Endothelial cell of umbilical vein (primary cell): ENCODE measurements around the gene PLEKHA8. TPM values are rescaled to one million over a fixed set of nuclear protein-coding genes. Genes with fewer than 3 reads are reported as not detected.

Source experiments
- BruUV-seq: library from RNA; stranded (reverse); fragments of 400-500 nt; replicated peaks from 2 replicates; lab custom pipeline; 2021; lab: Mats Ljungman, UMichigan
- CTCF ChIA-PET: fragments of 300-600, 350-600 bp; sonication (Branson Sonifier 250); formaldehyde crosslinking; loops from one replicate; lab custom pipeline; 2021; ENCODE audit warnings: antibody characterized with exemption, inconsistent platforms; lab: Charles Lee
- POLR2A ChIA-PET: fragments of 300-600, 350-600 bp; sonication (Branson Sonifier 250); formaldehyde crosslinking; loops from one replicate; lab custom pipeline; 2021; ENCODE audit warnings: antibody characterized with exemption, inconsistent platforms; lab: Charles Lee
- DNase-seq: peaks from one replicate; pipeline ENCODE4 v3.0.0-alpha.2; 2011; ENCODE audit warnings: low read depth, low spot score
- FAIRE-seq: peaks from 2 replicates; lab custom pipeline; 2011; peaks lifted over from hg19 to GRCh38; lab: Jason Lieb, UNC
- H2AFZ ChIP-seq: 2 replicates; pipeline ENCODE4 v1.6.0; 2012; ENCODE audit warnings: low read depth, low read length, control low read depth, inconsistent platforms
- H3K27ac ChIP-seq: 2 replicates; pipeline ENCODE4 v1.5.1; 2011; ENCODE audit warnings: low read depth, mild to moderate bottlenecking, control low read depth, low read length, moderate library complexity; ENCODE audit not compliant: insufficient read depth
- H3K27me3 ChIP-seq, 2 experiments: 2 replicates each; pipeline versions ENCODE4 v1.6.0 to v1.6.1; 2011; ENCODE audit warnings: low read length in 2 of 2, mixed read lengths in 1 of 2; ENCODE audit not compliant: control insufficient read depth in 2 of 2, insufficient read depth in 2 of 2
- H3K36me3 ChIP-seq, 2 experiments: 2 replicates in 1 of 2; 3 replicates in 1 of 2; pipeline ENCODE4 v1.5.1; 2011; ENCODE audit warnings: low read length in 2 of 2, mild to moderate bottlenecking in 1 of 2, moderate library complexity in 1 of 2; ENCODE audit not compliant: control insufficient read depth in 2 of 2, insufficient read depth in 2 of 2; ENCODE audit errors: extremely low read depth in 1 of 2
- H3K4me1 ChIP-seq: 3 replicates; pipeline ENCODE4 v1.5.1; 2011; ENCODE audit warnings: mild to moderate bottlenecking, low read length; ENCODE audit not compliant: control insufficient read depth, insufficient read depth; ENCODE audit errors: extremely low read depth
- H3K4me2 ChIP-seq: 2 replicates; pipeline ENCODE4 v1.6.1; 2011; ENCODE audit warnings: low read length, control low read depth, mixed read lengths; ENCODE audit not compliant: insufficient read depth
- H3K4me3 ChIP-seq, 3 experiments: fragments of 200-600 bp in 1 of 3; sonication (generic), shearing (Covaris generic) in 1 of 3; replicated peaks in 1 of 3; 2 replicates each; pipeline ENCODE4 v1.5.1; 2011 to 2016; ENCODE audit warnings: control low read depth in 3 of 3, low read length in 3 of 3, mild to moderate bottlenecking in 2 of 3, inconsistent platforms in 1 of 3, low read depth in 1 of 3, moderate library complexity in 1 of 3; ENCODE audit not compliant: insufficient read depth in 1 of 3
- H3K79me2 ChIP-seq: 2 replicates; pipeline ENCODE4 v1.6.0; 2012; ENCODE audit warnings: low read length, inconsistent platforms; ENCODE audit not compliant: control insufficient read depth, insufficient read depth
- H3K9ac ChIP-seq: replicated peaks from 2 replicates; pipeline ENCODE3; 2011; ENCODE audit warnings: low read length, control low read depth; ENCODE audit not compliant: insufficient read depth; ENCODE audit errors: extremely low read depth
- H3K9me1 ChIP-seq: replicated peaks from 3 replicates; pipeline ENCODE4 v1.6.0; 2011; ENCODE audit warnings: mild to moderate bottlenecking, low read length; ENCODE audit not compliant: control insufficient read depth, insufficient read depth; ENCODE audit errors: extremely low read depth
- H3K9me3 ChIP-seq: replicated peaks from 2 replicates; pipeline ENCODE4 v1.5.1; 2012; ENCODE audit warnings: low read length, inconsistent platforms; ENCODE audit not compliant: control insufficient read depth, insufficient read depth
- H4K20me1 ChIP-seq: replicated peaks from 2 replicates; pipeline ENCODE3; 2011; ENCODE audit warnings: mild to moderate bottlenecking, low read length; ENCODE audit not compliant: control insufficient read depth, insufficient read depth; ENCODE audit errors: extremely low read depth
- EZH2 ChIP-seq: IDR thresholded peaks from 2 replicates; pipeline ENCODE4 v1.6.1; 2012; ENCODE audit warnings: borderline replicate concordance, low read depth, mild to moderate bottlenecking, moderate library complexity, low read length, inconsistent platforms; ENCODE audit not compliant: severe bottlenecking
- FOS ChIP-seq: IDR thresholded peaks from 2 replicates; pipeline ENCODE4 v1.6.1; 2011; ENCODE audit warnings: mild to moderate bottlenecking, low read length, moderate library complexity, borderline replicate concordance; ENCODE audit not compliant: insufficient read depth
- GATA2 ChIP-seq: IDR thresholded peaks from 2 replicates; pipeline ENCODE4 v1.7.0; 2011; ENCODE audit warnings: low read depth, mild to moderate bottlenecking, moderate library complexity, mixed read lengths, low read length; ENCODE audit not compliant: insufficient read length, insufficient read depth
- MYC ChIP-seq: IDR thresholded peaks from one replicate; pipeline ENCODE4 v1.6.1; 2011; ENCODE audit warnings: mild to moderate bottlenecking, low read depth, low read length
- POLR2A ChIP-seq: IDR thresholded peaks from 2 replicates; pipeline ENCODE4 v1.6.1; 2012; ENCODE audit warnings: low read depth, mild to moderate bottlenecking, control low read depth, low read length
- dilution Hi-C: fragments of 300-500 bp; cut with MboI; formaldehyde crosslinking; loops from one replicate; pipeline ENCODE4 v1.15.0; 2019; ENCODE audit warnings: low sequenced_read_pairs; ENCODE audit not compliant: extremely low pct_ligation_motif_present
- intact Hi-C: fragments of 100-400 bp; cut with micrococcal nuclease; formaldehyde crosslinking; loops from one replicate; pipeline ENCODE4 v1.10.0; 2022
- polyA plus RNA-seq, 4 experiments: library from polyadenylated mRNA; depleted of rRNA in 3 of 4; stranded (reverse) in 3 of 4; unstranded in 1 of 4; fragments of >200 nt; gene quantifications; 2 replicates each; pipeline versions ENCODE4 v1.2.1 to v1.2.3, GENCODE V29; 2011 to 2012; ENCODE audit warnings: missing spikeins in 1 of 4
- total RNA-seq: library from RNA; stranded (reverse); gene quantifications from 2 replicates; pipeline ENCODE4 v1.2.3, GENCODE V29; 2021
- TF ChIP-seq, protein P1 (sequence below): IDR thresholded peaks from 2 replicates; pipeline ENCODE4 v1.6.1; 2011; ENCODE audit not compliant: insufficient read depth, insufficient read length
- TF ChIP-seq, protein P2 (sequence below), 2 donors: IDR thresholded peaks; 1 replicate in 1 of 2; 2 replicates in 1 of 2; pipeline ENCODE4 v1.5.1; 2011; ENCODE audit warnings: low read length in 2 of 2, mild to moderate bottlenecking in 2 of 2, moderate library complexity in 2 of 2, control low read depth in 1 of 2, inconsistent platforms in 1 of 2, low read depth in 1 of 2; ENCODE audit not compliant: insufficient read depth in 1 of 2; ENCODE audit errors: extremely low read depth in 1 of 2

PLEKHA8 gene
- total and polyA plus RNA-seq, 2 donors (not counting 3 experiments of a cell fraction or from before 2014, with no cell fraction given): 4.5 to 19.8 TPM

DNA sequence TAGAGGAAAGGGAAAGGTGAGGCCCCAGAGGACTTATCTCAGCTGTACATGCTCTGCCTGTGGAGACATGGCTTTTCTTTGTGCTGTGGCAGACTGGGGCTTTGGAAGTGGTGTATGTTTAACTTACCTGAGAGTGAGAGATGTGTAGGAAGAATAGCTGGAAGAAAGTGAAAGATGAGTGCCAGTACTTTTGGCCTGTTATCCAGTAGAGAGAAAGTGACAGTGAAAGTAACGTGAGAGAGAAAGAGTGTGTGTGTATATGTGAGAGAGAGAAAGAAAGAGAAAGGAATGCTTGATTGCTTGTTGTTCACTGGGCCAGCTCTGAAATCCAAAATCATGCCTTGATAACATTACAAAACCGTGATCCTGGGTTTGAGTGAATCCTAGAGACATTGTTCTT lies 132.1 kb downstream of the PLEKHA8 start:
- Histone ChIP-seq H3K9ac (no peak overlapping the region), H3K27ac (no peak overlapping the region), H4K20me1 (no peaks in the 10 kb centered on the region), H3K9me3 (no peaks in the 10 kb centered on the region), H2AFZ (no peak overlapping the region), H3K9me1 (no peaks in the 10 kb centered on the region), H3K4me1 (peaks cover 30% of the 10 kb centered on the region), H3K79me2 (no peaks in the 10 kb centered on the region), H3K36me3 (no peaks in the 10 kb centered on the region), H3K4me3 (no peak overlapping the region), H3K4me2 (no peak overlapping the region), H3K27me3 (no peaks in the 10 kb centered on the region)
- TF ChIP-seq EZH2 (no peak), MYC (no peak), FOS (no peak), POLR2A (no peak), GATA2 (no peak)
- TF ChIP-seq, protein P1, sequence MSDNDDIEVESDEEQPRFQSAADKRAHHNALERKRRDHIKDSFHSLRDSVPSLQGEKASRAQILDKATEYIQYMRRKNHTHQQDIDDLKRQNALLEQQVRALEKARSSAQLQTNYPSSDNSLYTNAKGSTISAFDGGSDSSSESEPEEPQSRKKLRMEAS: no peak
- TF ChIP-seq, protein P2, sequence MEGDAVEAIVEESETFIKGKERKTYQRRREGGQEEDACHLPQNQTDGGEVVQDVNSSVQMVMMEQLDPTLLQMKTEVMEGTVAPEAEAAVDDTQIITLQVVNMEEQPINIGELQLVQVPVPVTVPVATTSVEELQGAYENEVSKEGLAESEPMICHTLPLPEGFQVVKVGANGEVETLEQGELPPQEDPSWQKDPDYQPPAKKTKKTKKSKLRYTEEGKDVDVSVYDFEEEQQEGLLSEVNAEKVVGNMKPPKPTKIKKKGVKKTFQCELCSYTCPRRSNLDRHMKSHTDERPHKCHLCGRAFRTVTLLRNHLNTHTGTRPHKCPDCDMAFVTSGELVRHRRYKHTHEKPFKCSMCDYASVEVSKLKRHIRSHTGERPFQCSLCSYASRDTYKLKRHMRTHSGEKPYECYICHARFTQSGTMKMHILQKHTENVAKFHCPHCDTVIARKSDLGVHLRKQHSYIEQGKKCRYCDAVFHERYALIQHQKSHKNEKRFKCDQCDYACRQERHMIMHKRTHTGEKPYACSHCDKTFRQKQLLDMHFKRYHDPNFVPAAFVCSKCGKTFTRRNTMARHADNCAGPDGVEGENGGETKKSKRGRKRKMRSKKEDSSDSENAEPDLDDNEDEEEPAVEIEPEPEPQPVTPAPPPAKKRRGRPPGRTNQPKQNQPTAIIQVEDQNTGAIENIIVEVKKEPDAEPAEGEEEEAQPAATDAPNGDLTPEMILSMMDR (IDR thresholded peaks at IDR 0.05; ENCODE audit: extremely low read depth in 1 of 2, insufficient read depth in 1 of 2, low read depth in 1 of 2, low read length in 2 of 2): no peak
- no peak for FAIRE-seq
- dilution Hi-C loops (no loop called here), intact Hi-C loops (loop anchor here (5.0 kb wide), 1 partner anchor 307 kb away; no protein-coding TSS in a partner anchor)
- BruUV-seq: no TSS peak
- POLR2A ChIA-PET: no interaction called here
- no peak for DNase-seq
- CTCF ChIA-PET: no interaction called here
